Activated CD4-positive, alpha-beta memory T cell treated with anti-CD3 and anti-CD28 coated beads for 36 hours (primary cell): ENCODE measurements around the gene SLAMF6. TPM values are rescaled to one million over a fixed set of nuclear protein-coding genes. Genes with fewer than 3 reads are reported as not detected.
"Not testable (repeated sequence)": the region's sequence is repeated elsewhere in the genome, so short reads cannot be mapped to it uniquely, and the experiment has no call there.

Source experiments
- CTCF ChIA-PET: fragments of 350-600 bp; sonication (Branson Sonifier 250); formaldehyde crosslinking; loops from one replicate; lab custom pipeline; 2021; ENCODE audit warnings: antibody characterized with exemption, inconsistent platforms; lab: Charles Lee
- POLR2A ChIA-PET: fragments of 350-600 bp; sonication (Branson Sonifier 250); formaldehyde crosslinking; loops from one replicate; lab custom pipeline; 2021; ENCODE audit warnings: antibody characterized with exemption; lab: Charles Lee
- DNase-seq: peaks from one replicate; pipeline ENCODE4 v3.0.0-alpha.2; 2020
- H3K27ac Mint-ChIP-seq: one replicate; pipeline ENCODE4 v1.8.0; 2021; ENCODE audit warnings: mixed read lengths
- H3K27me3 Mint-ChIP-seq: one replicate; pipeline ENCODE4 v1.8.0; 2021; ENCODE audit warnings: mixed read lengths
- H3K36me3 Mint-ChIP-seq: one replicate; pipeline ENCODE4 v1.8.0; 2021; ENCODE audit warnings: mixed read lengths
- H3K4me1 Mint-ChIP-seq: one replicate; pipeline ENCODE4 v1.8.0; 2021; ENCODE audit warnings: low read depth, mixed read lengths
- H3K4me3 Mint-ChIP-seq: one replicate; pipeline ENCODE4 v1.8.0; 2021; ENCODE audit warnings: mild to moderate bottlenecking, mixed read lengths
- H3K9me3 Mint-ChIP-seq: one replicate; pipeline ENCODE4 v1.8.0; 2021; ENCODE audit warnings: mixed read lengths
- intact Hi-C: fragments of 100-400 bp; cut with micrococcal nuclease; formaldehyde crosslinking; loops from one replicate; pipeline ENCODE4 v1.15.1; 2023
- total RNA-seq, 2 experiments: library from RNA; stranded (reverse); gene quantifications; one replicate each; pipeline ENCODE4 v1.2.3, GENCODE V29; 2021

The SLAMF6 gene
- total RNA-seq, 2 experiments from 2014 or later: 38.3 to 40.9 TPM

DNA sequence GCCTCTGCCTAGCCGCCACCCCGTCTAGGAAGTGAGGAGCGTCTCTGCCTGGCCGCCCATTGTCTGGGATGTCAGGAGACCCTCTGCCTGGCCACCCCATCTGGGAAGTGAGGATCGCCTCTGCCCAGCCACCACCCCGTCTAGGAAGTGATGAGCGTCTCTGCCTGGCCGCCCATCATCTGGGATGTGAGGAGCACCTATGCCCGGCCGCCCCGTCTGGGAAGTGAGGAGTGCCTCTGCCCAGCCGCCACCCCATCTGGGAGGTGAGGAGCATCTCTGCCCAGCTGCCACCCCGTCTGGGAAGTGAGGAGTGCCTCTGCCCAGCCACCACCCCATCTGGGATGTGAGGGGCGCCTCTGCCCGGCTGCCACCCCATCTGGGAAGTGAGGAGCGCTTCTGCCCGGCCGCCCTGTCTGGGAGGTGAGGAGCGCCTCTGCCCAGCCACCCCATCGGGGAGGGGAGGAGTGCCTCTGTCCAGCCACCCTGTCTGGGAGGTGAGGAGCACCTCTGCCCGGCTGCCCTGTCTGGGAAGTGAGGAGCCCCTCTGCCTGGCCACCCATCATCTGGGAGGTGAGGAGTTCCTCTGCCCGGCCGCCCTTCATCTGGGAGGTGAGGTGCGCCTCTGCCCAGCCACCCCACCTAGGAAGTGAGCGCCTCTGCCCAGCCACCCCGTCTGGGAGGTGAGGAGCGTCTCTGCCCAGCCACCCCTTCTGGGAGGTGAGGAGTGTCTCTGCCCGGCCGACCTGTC, 8.9 kb upstream of the SLAMF6 start:
- intact Hi-C loops, H3K27me3 Mint-ChIP-seq, H3K4me3 Mint-ChIP-seq, DNase-seq, H3K27ac Mint-ChIP-seq, CTCF ChIA-PET, POLR2A ChIA-PET: not testable (repeated sequence)
- H3K36me3 Mint-ChIP-seq: peaks cover 28% of the 10 kb centered on the region
- H3K9me3 Mint-ChIP-seq: peaks cover 47% of the 10 kb centered on the region
- peaks cover 31% of the 10 kb centered on the region for H3K4me1 Mint-ChIP-seq

DNA sequence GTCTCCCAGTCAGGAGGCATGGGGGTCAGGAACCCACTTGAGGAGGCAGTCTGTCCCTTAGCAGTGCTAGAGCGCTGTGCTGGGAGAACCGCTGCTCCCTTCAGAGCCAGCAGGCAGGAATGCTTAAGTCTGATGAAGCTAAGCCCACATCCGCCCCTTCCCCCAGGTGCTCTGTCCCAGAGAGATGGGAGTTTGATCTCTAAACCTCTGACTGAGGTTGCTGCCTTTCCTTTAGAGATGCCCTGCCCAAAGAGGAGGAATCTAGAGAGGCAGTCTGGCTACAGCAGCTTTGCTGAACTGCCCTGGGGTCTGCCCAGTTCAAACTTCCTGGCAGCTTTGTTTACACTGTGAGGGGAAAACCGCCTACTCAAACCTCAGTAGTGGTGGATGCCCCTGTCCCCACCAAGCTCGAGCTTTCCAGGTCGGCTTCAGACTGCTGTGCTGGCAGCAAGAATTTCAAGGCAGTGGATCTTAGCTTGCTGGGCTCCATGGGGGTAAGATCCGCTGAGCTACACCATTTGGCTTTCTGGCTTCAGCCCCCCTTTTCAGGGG, 6.4 kb upstream of the SLAMF6 start:
- peaks cover 31% of the 10 kb centered on the region for H3K36me3 Mint-ChIP-seq

DNA sequence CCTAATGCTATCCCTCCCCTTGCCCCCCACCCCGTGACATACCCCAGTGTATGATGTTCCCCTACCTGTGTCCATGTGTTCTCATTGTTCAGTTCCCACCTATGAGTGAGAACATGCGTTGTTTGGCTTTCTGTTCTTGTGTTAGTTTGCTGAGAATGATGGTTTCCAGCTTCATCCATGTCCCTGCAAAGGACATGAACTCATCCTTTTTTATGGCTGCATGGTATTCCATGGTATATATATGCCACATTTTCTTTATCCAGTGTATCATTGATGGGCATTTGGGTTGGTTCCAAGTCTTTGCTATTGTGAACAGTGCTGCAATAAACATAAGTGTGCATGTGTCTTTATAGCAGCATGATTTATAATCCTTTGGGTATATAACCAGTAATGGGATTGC, 734 bp upstream of the SLAMF6 start:
- peaks cover 37% of the 10 kb centered on the region for H3K9me3 Mint-ChIP-seq
- peak overlapping the region; percentile 48 for H3K4me3 Mint-ChIP-seq
- intact Hi-C loops: loop anchor here (5.0 kb wide), 1 partner anchor 149 kb away; no protein-coding TSS in a partner anchor
- peaks cover 47% of the 10 kb centered on the region for H3K36me3 Mint-ChIP-seq
- DNase-seq, H3K27me3 Mint-ChIP-seq: not testable (repeated sequence)
- POLR2A ChIA-PET: interaction anchor here (2.3 kb wide), 1 partner anchor 17 kb away, joined by 9 read pairs; no protein-coding TSS in a partner anchor
- H3K27ac Mint-ChIP-seq: peak overlapping the region; percentile 74
- CTCF ChIA-PET: interaction anchor here (1.8 to 2.8 kb wide), 3 partner anchors 17 to 83 kb away, joined by 4 to 11 read pairs (median 10); no protein-coding TSS in a partner anchor
- peaks cover 66% of the 10 kb centered on the region for H3K4me1 Mint-ChIP-seq

More for the DNA sequence above, 6.4 kb upstream of the SLAMF6 start:
- H3K27me3 Mint-ChIP-seq, H3K27ac Mint-ChIP-seq, DNase-seq, intact Hi-C loops, H3K4me3 Mint-ChIP-seq: not testable (repeated sequence)
- Mint-ChIP-seq H3K4me1 (peaks cover 38% of the 10 kb centered on the region), H3K9me3 (peaks cover 46% of the 10 kb centered on the region)
- CTCF ChIA-PET: interaction anchor here (1.3 to 2.0 kb wide), 3 partner anchors 10 to 78 kb away, joined by 6 to 8 read pairs (median 8); no protein-coding TSS in a partner anchor
- POLR2A ChIA-PET: interaction anchor here (1.6 kb wide), 1 partner anchor 76 kb away, joined by 3 read pairs; no protein-coding TSS in a partner anchor

DNA sequence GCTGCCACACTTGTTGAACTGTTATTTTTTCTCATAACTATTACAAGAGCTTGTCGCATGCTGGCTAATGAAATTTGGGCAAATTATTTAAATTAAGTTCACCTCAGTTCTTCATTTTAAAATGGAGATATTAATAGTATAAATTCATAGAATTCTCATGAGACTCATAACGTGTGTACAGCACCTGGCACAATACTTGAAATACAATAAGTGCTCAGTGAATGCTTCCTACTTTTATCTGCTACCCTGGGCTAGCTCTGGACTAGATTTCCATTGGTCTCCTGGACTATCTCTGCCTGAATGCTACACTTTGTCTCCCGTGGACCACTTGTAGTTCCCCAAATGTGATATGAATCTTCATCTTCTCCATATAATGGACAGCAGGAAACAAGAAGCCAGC, 919 bp downstream of the SLAMF6 start:
- Mint-ChIP-seq H3K27me3 (no peaks in the 10 kb centered on the region), H3K36me3 (peaks cover 49% of the 10 kb centered on the region), H3K4me1 (peaks cover 70% of the 10 kb centered on the region), H3K9me3 (peaks cover 32% of the 10 kb centered on the region), H3K27ac (peak overlapping the region; percentile 92), H3K4me3 (peak overlapping the region; percentile 92)
- POLR2A ChIA-PET: interaction anchor here (1.1 to 2.3 kb wide), 5 partner anchors 19 to 105 kb away, joined by 3 to 9 read pairs (median 4); no protein-coding TSS in a partner anchor
- DNase-seq: no peak
- CTCF ChIA-PET: interaction anchor here (0.7 to 2.8 kb wide), 7 partner anchors 14 to 86 kb away, joined by 3 to 11 read pairs (median 4); no protein-coding TSS in a partner anchor
- intact Hi-C loops: loop anchor here (1.0 to 5.0 kb wide), 2 partner anchors 104 to 150 kb away; no protein-coding TSS in a partner anchor

DNA sequence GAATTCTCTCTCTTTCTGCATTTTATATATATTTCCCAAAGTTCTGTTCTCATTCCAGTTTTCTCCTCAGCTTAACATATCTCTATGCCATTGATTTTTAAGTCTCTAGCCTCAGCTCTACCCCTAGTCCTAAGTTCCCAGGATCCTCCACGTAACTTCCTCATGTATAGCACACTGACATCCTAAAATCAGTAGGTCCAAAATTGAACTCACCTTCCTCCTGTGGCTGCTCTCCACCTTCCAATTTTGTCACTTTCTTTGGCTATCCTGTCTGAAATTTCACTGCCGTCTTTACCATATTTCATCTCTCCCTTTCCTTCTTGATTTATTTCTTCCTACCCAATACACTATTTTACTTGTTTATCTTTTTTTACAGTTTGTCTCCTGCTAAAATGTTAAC, 1.5 kb downstream of the SLAMF6 start:
- H3K27me3 Mint-ChIP-seq: no peaks in the 10 kb centered on the region
- peaks cover 70% of the 10 kb centered on the region for H3K4me1 Mint-ChIP-seq
- no peak for DNase-seq
- peak overlapping the region; percentile 92 for H3K4me3 Mint-ChIP-seq
- intact Hi-C loops: loop anchor here (1.0 to 5.0 kb wide), 5 partner anchors 40 to 259 kb away; partner anchors contain the start of gene DCAF8
- H3K9me3 Mint-ChIP-seq: peaks cover 26% of the 10 kb centered on the region
- peak overlapping the region; percentile 92 for H3K27ac Mint-ChIP-seq
- ChIA-PET POLR2A (interaction anchor here (1.0 to 1.8 kb wide), 4 partner anchors 19 to 105 kb away, joined by 3 to 5 read pairs (median 3); no protein-coding TSS in a partner anchor), CTCF (interaction anchor here (1.4 to 2.8 kb wide), 5 partner anchors 15 to 85 kb away, joined by 3 to 11 read pairs (median 6); no protein-coding TSS in a partner anchor)
- peaks cover 47% of the 10 kb centered on the region for H3K36me3 Mint-ChIP-seq

DNA sequence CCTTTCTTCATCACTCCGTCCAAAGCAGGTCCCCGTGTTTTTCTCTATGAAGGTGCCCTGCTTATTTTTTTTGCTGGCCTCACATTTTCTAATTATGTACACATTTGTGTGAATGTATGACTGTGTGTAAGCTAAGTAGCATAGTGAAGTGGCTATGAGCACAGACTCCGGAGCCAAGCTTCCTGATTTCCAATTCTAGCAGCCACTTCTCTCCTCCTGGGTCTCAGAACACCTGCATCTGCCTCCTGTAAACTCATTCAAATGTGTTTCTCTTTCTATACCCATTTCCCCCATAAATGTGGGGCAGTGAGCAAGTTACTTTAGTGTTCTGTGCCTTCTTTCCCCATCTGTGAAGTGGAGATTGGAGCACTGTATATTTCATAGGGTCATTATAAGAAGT, 2.1 kb downstream of the SLAMF6 start:
- H3K27ac Mint-ChIP-seq: peak overlapping the region; percentile 92
- ChIA-PET POLR2A (interaction anchor here (0.6 to 1.8 kb wide), 3 partner anchors 19 to 102 kb away, joined by 3 to 5 read pairs (median 3); no protein-coding TSS in a partner anchor), CTCF (interaction anchor here (1.4 to 2.8 kb wide), 4 partner anchors 16 to 85 kb away, joined by 3 to 10 read pairs (median 5); no protein-coding TSS in a partner anchor)
- H3K9me3 Mint-ChIP-seq: peaks cover 23% of the 10 kb centered on the region
- intact Hi-C loops: loop anchor here (1.0 to 5.0 kb wide), 9 partner anchors 19 to 258 kb away; partner anchors contain the start of gene DCAF8
- peaks cover 44% of the 10 kb centered on the region for H3K36me3 Mint-ChIP-seq
- H3K27me3 Mint-ChIP-seq: no peaks in the 10 kb centered on the region
- DNase-seq: no peak
- peaks cover 74% of the 10 kb centered on the region for H3K4me1 Mint-ChIP-seq
- H3K4me3 Mint-ChIP-seq: peak overlapping the region; percentile 92

DNA sequence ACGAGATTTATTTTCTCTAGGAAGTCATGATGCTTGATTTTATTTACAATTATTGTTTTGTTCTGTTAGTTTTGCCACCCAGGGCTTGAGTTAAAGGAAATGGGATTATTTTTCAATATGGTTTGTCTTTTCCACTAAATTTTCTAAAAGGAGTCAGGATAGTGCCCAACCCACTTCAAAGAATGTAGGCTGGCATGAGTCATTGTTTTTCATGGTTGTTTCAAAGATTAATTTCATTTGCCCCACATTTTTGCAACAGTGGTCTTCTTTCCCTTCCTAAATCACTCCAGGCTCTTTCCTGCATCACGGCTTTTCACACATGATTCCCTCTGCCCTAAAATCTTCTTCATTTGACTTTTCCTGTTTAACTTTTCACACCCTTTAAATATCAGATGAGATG, 2.5 kb downstream of the SLAMF6 start:
- Mint-ChIP-seq H3K36me3 (peaks cover 42% of the 10 kb centered on the region), H3K4me1 (peaks cover 78% of the 10 kb centered on the region), H3K27ac (peak overlapping the region; percentile 92), H3K27me3 (no peaks in the 10 kb centered on the region), H3K9me3 (peaks cover 21% of the 10 kb centered on the region), H3K4me3 (peak overlapping the region; percentile 92)
- no peak for DNase-seq
- ChIA-PET POLR2A (interaction anchor here (0.6 to 1.8 kb wide), 4 partner anchors 20 to 102 kb away, joined by 3 to 5 read pairs (median 3); no protein-coding TSS in a partner anchor), CTCF (interaction anchor here (0.9 to 1.6 kb wide), 4 partner anchors 65 to 86 kb away, joined by 3 to 4 read pairs (median 4); no protein-coding TSS in a partner anchor)
- intact Hi-C loops: loop anchor here (1.0 to 5.0 kb wide), 8 partner anchors 20 to 258 kb away; partner anchors contain the start of gene DCAF8

DNA sequence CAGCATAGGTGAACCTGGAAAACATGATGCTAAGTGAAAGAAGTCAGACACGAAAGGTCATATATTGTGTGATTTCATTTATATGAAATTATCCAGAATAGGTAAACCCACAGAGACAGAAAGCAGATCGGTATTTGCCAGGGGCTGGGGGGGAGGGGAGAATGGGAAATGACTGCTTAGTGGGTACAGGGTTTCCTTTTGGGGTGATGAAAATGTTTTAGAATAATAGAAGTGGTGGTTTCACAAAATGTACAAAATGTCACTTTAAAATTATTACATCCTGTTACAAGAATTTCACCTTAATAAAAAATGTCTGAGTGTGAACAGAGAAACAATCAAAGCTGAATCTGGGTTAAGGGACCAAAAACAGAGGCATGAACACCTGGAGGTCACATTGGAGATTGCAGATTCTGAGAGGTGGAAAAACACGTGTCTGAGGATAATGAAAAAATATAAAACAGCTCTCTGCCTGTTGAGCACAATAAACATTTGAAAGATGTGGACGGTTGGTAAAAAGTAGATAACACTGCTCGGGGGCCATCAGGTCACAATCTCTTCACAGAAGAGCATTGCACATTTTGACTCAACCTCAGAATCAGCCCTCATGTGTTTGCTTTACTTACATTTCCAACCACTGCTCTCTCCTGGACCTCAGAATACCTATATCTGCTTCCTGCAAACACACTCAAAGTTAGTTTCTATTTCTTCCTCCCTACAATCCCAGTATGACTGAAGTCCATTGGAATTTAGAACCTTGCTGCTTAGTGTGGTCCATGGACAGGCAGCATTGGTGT, 3.2 kb downstream of the SLAMF6 start:
- Mint-ChIP-seq H3K4me1 (peaks cover 83% of the 10 kb centered on the region), H3K27me3 (no peaks in the 10 kb centered on the region), H3K36me3 (peaks cover 37% of the 10 kb centered on the region), H3K27ac (peak overlapping the region; percentile 92), H3K4me3 (peak overlapping the region; percentile 92), H3K9me3 (peaks cover 14% of the 10 kb centered on the region)
- DNase-seq: peak; percentile 66
- intact Hi-C loops: loop anchor here (1.0 to 5.0 kb wide), 8 partner anchors 20 to 257 kb away; partner anchors contain the start of gene DCAF8
- ChIA-PET CTCF (interaction anchor here (0.9 to 1.6 kb wide), 3 partner anchors 37 to 68 kb away, joined by 3 to 4 read pairs (median 3); no protein-coding TSS in a partner anchor), POLR2A (interaction anchor here (0.7 to 0.9 kb wide), 2 partner anchors 68 to 87 kb away, joined by 3 to 5 read pairs; no protein-coding TSS in a partner anchor)

DNA sequence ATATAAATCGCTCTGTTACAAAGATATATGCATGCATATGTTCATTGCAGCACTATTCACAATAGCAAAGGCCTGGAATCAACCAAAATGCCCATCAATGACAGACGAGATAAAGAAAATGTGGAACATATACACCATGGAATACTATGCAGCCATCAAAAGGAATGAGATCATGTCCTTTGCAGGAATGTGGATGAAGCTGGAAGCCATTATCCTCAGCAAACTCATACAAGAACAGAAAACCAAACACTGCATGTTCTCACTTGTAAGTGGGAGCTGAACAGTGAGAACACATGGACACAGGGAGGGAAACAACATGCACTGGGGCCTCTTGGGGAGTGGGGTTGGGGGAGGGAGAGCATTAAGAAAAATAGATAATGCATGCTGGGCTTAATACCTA, 5.5 kb downstream of the SLAMF6 start:
- Mint-ChIP-seq H3K4me1 (peaks cover 90% of the 10 kb centered on the region), H3K36me3 (peaks cover 51% of the 10 kb centered on the region), H3K9me3 (peaks cover 22% of the 10 kb centered on the region), H3K27ac (peak overlapping the region; percentile 57)
- DNase-seq, H3K4me3 Mint-ChIP-seq, H3K27me3 Mint-ChIP-seq, POLR2A ChIA-PET, CTCF ChIA-PET, intact Hi-C loops: not testable (repeated sequence)

DNA sequence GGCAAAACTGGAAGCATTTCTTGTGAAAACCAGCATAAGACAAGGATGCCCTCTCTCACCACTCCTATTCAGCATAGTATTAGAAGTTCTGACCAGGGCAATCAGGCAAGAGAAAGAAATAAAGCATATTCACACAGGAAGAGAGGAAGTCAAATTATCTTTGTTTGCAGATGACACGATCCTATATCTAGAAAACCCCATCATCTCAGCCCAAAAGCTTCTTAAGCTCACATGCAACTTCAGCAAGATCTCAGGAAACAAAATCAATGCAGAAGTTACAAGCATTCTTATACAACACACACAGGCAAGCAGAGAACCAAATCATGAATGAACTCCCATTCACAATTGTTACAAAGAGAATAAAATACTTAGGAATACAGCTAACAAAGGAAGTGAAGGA, 7.1 kb downstream of the SLAMF6 start:
- CTCF ChIA-PET: interaction anchor here (1.2 kb wide), 1 partner anchor 90 kb away, joined by 3 read pairs; no protein-coding TSS in a partner anchor
- DNase-seq, intact Hi-C loops, POLR2A ChIA-PET, H3K27me3 Mint-ChIP-seq: not testable (repeated sequence)
- Mint-ChIP-seq H3K36me3 (peaks cover 57% of the 10 kb centered on the region), H3K4me1 (peaks cover 95% of the 10 kb centered on the region), H3K27ac (peak overlapping the region; percentile 77), H3K9me3 (peaks cover 29% of the 10 kb centered on the region), H3K4me3 (peak overlapping the region; percentile 48)
